Aortic smooth muscle cell (primary cell): ENCODE measurements around the gene TOMM7. TPM values are rescaled to one million over a fixed set of nuclear protein-coding genes. Genes with fewer than 3 reads are reported as not detected.

ENCODE experiments used
- total RNA-seq: library from RNA; depleted of rRNA; stranded (reverse); fragments of >200 nt; gene quantifications from 2 replicates; pipeline ENCODE4 v1.2.3, GENCODE V29; 2014

Gene TOMM7
- total RNA-seq, result 191 and 217 TPM in 2 replicates

DNA sequence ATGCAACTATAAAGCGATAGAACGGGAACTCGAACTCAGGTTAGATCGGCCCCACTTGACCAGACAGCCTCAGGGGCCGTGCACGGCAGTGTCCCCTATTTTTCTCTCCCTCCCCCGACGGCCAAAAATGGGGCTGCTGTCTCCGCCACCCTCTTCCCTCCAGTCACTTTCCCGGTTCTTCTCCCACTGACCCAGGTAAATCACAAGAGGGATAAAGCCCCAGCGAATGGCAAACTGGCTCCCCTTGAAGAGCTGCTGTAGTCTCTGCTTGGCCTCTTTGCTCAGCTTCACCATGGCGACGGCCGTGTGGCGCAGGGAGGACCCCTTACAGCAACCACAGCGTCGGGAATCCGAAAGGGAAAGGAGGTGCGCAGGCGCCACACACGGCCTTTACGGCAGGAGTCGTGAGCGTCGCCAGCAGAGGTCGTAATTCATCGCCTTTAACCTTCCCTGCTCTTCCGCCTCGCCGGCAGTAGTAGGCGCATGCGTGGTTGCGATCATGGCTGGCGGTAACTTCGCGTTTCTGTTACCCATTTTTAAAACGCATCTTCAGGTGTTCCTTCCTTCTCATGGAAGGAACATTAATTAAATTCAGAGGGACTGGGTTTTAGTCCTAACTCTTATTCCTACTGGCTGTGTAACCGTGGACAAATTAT is at the start of gene TOMM7:
Gene TOMM7, minus strand, starts transcription at position 364 of the 656 bp plus-strand sequence. Its CDS starts 70 bp downstream, at position 294.

Other genes starting within 250 kb of the TOMM7 start
- gene IL6, start 95.6 kb downstream of the TOMM7 start, total RNA-seq, result 4.2 and 6.7 TPM in 2 replicates
- gene HYCC1, start 191.3 kb upstream of the TOMM7 start, total RNA-seq, result 124 and 126 TPM in 2 replicates